Measurements from ENCODE around the gene RHBDL1. TPM values are rescaled to one million over a fixed set of nuclear protein-coding genes. Genes with fewer than 3 reads are reported as not detected.

The RHBDL1 gene
- polyA plus RNA-seq, 1 donor (not counting 4 experiments of a cell fraction or from before 2014, with no cell fraction given): 0.71 TPM

- Histone ChIP-seq H3K4me2 (ENCODE audit: control insufficient read depth, extremely low read depth, insufficient read depth, low read depth, low read length) (no peak overlapping the region), H3K79me2 (ENCODE audit: control insufficient read depth, insufficient read depth, low read length) (peaks cover 2% of the 10 kb centered on the region), H2AFZ (ENCODE audit: control insufficient read depth, low read length) (no peak overlapping the region), H4K20me1 (ENCODE audit: control insufficient read depth, extremely low read depth, insufficient read depth, low read length) (no peaks in the 10 kb centered on the region), H3K27ac (ENCODE audit: control insufficient read depth, insufficient read depth, low read length) (no peak overlapping the region), H3K9me1 (ENCODE audit: control insufficient read depth, extremely low read depth, insufficient read depth, low read length) (no peaks in the 10 kb centered on the region), H3K9ac (ENCODE audit: control insufficient read depth, extremely low read depth, insufficient read depth, low read length) (no peak overlapping the region), H3K4me1 (ENCODE audit: control insufficient read depth, extremely low read depth, insufficient read depth, low read length) (peaks cover 12% of the 10 kb centered on the region), H3K36me3 (ENCODE audit: control insufficient read depth in 2 of 2, extremely low read depth in 1 of 2, insufficient read depth in 2 of 2, low read length in 2 of 2) (peaks cover 4 to 13% of the 10 kb centered on the region in 2 experiments), H3K27me3 (ENCODE audit: control insufficient read depth, extremely low read depth, insufficient read depth, low read length) (no peaks in the 10 kb centered on the region), H3K4me3 (ENCODE audit: control insufficient read depth in 2 of 3, extremely low read depth in 1 of 3, insufficient read depth in 2 of 3, low read depth in 1 of 3, low read length in 3 of 3) (no peak overlapping the region), H3K9me3 (ENCODE audit: control insufficient read depth, low read depth, low read length) (no peaks in the 10 kb centered on the region)
- FAIRE-seq (no peak), DNase-seq (ENCODE audit: low read depth, low spot score) (no peak)
- dilution Hi-C loops (cut with MboI; ENCODE audit: extremely low pct_ligation_motif_present, low sequenced_read_pairs): no loop called here
- no peak for TF ChIP-seq CTCF (optimal IDR thresholded peaks at IDR 0.05 in 1 of 3, IDR thresholded peaks at IDR 0.05 in 1 of 3, conservative IDR thresholded peaks at IDR 0.05 in 1 of 3; ENCODE audit: extremely low read depth in 1 of 3, insufficient read depth in 2 of 3, low read length in 3 of 3)
- no peak for TF ChIP-seq EZH2 (IDR thresholded peaks at IDR 0.05; ENCODE audit: low read length)
Observed at GRCh38 chr16:629833-630248, 45.6 kb upstream of the RHBDL1 start.

- no peak overlapping the region for H3K4me3 ChIP-seq (ENCODE audit: control insufficient read depth in 2 of 3, extremely low read depth in 1 of 3, insufficient read depth in 2 of 3, low read depth in 1 of 3, low read length in 3 of 3)
Observed at GRCh38 chr16:630249-630814, 45.1 kb upstream of the RHBDL1 start.

More at GRCh38 chr16:630249-630814, 45.1 kb upstream of the RHBDL1 start:
- Histone ChIP-seq H3K4me2 (ENCODE audit: control insufficient read depth, extremely low read depth, insufficient read depth, low read depth, low read length) (no peak overlapping the region), H3K36me3 (ENCODE audit: control insufficient read depth in 2 of 2, extremely low read depth in 1 of 2, insufficient read depth in 2 of 2, low read length in 2 of 2) (peaks cover 4 to 13% of the 10 kb centered on the region in 2 experiments), H3K9me3 (ENCODE audit: control insufficient read depth, low read depth, low read length) (no peaks in the 10 kb centered on the region), H2AFZ (ENCODE audit: control insufficient read depth, low read length) (no peak overlapping the region), H3K4me1 (ENCODE audit: control insufficient read depth, extremely low read depth, insufficient read depth, low read length) (peaks cover 14% of the 10 kb centered on the region), H3K27me3 (ENCODE audit: control insufficient read depth, extremely low read depth, insufficient read depth, low read length) (no peaks in the 10 kb centered on the region), H3K79me2 (ENCODE audit: control insufficient read depth, insufficient read depth, low read length) (peaks cover 5% of the 10 kb centered on the region), H3K27ac (ENCODE audit: control insufficient read depth, insufficient read depth, low read length) (no peak overlapping the region), H4K20me1 (ENCODE audit: control insufficient read depth, extremely low read depth, insufficient read depth, low read length) (no peaks in the 10 kb centered on the region), H3K9me1 (ENCODE audit: control insufficient read depth, extremely low read depth, insufficient read depth, low read length) (no peaks in the 10 kb centered on the region), H3K9ac (ENCODE audit: control insufficient read depth, extremely low read depth, insufficient read depth, low read length) (no peak overlapping the region)
- no peak for FAIRE-seq
- TF ChIP-seq CTCF (optimal IDR thresholded peaks at IDR 0.05 in 1 of 3, IDR thresholded peaks at IDR 0.05 in 1 of 3, conservative IDR thresholded peaks at IDR 0.05 in 1 of 3; ENCODE audit: extremely low read depth in 1 of 3, insufficient read depth in 2 of 3, low read length in 3 of 3) (no peak), EZH2 (IDR thresholded peaks at IDR 0.05; ENCODE audit: low read length) (no peak)
- no peak for DNase-seq (ENCODE audit: low read depth, low spot score)
- dilution Hi-C loops (cut with MboI; ENCODE audit: extremely low pct_ligation_motif_present, low sequenced_read_pairs): no loop called here
